Measurements from ENCODE around the gene ENTHD1. TPM values are rescaled to one million over a fixed set of nuclear protein-coding genes. Genes with fewer than 3 reads are reported as not detected.

The ENTHD1 gene
- polyA plus RNA-seq, 1 donor from 2014 or later: not detected

GRCh38 chr22:39713799-39714290, 179.7 kb downstream of the ENTHD1 start:
- H3K79me2 ChIP-seq (replicated peaks; ENCODE audit: insufficient read depth, low read length): no peaks in the 10 kb centered on the region
- no peak overlapping the region for H3K4me3 ChIP-seq (ENCODE audit: low read length)
- TF ChIP-seq RAD21 (conservative IDR thresholded peaks at IDR 0.05) (no peak), MXI1 (conservative IDR thresholded peaks at IDR 0.05; ENCODE audit: poor library complexity, severe bottlenecking) (no peak), REST (IDR thresholded peaks at IDR 0.05; ENCODE audit: borderline replicate concordance) (no peak), EZH2 (IDR thresholded peaks at IDR 0.05; ENCODE audit: borderline replicate concordance, insufficient read depth, low read length, poor library complexity, severe bottlenecking) (no peak), TAF1 (IDR thresholded peaks at IDR 0.05; ENCODE audit: low read depth) (no peak), POLR2AphosphoS5 (IDR thresholded peaks at IDR 0.05) (no peak), EP300 (conservative IDR thresholded peaks at IDR 0.05; ENCODE audit: poor library complexity, severe bottlenecking) (no peak), SMC3 (conservative IDR thresholded peaks at IDR 0.05; ENCODE audit: poor library complexity) (no peak)
- TF ChIP-seq, protein P1, sequence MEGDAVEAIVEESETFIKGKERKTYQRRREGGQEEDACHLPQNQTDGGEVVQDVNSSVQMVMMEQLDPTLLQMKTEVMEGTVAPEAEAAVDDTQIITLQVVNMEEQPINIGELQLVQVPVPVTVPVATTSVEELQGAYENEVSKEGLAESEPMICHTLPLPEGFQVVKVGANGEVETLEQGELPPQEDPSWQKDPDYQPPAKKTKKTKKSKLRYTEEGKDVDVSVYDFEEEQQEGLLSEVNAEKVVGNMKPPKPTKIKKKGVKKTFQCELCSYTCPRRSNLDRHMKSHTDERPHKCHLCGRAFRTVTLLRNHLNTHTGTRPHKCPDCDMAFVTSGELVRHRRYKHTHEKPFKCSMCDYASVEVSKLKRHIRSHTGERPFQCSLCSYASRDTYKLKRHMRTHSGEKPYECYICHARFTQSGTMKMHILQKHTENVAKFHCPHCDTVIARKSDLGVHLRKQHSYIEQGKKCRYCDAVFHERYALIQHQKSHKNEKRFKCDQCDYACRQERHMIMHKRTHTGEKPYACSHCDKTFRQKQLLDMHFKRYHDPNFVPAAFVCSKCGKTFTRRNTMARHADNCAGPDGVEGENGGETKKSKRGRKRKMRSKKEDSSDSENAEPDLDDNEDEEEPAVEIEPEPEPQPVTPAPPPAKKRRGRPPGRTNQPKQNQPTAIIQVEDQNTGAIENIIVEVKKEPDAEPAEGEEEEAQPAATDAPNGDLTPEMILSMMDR (IDR thresholded peaks at IDR 0.05; ENCODE audit: poor library complexity, severe bottlenecking): no peak
- no peaks in the 10 kb centered on the region for H3K9me3 ChIP-seq (ENCODE audit: low read length)
- no peaks in the 10 kb centered on the region for H4K20me1 ChIP-seq (ENCODE audit: insufficient read depth)
- no peaks in the 10 kb centered on the region for H3K36me3 ChIP-seq (ENCODE audit: insufficient read depth, low read length)
- H2AFZ ChIP-seq (ENCODE audit: low read depth, low read length): no peak overlapping the region
- H3K27me3 ChIP-seq (ENCODE audit: insufficient read depth, low read depth, low read length): no peaks in the 10 kb centered on the region
- no peaks in the 10 kb centered on the region for H3K9me2 ChIP-seq (ENCODE audit: insufficient read depth, low read length)
- H3F3A ChIP-seq (ENCODE audit: insufficient read depth, low read length, poor library complexity, severe bottlenecking): no peaks in the 10 kb centered on the region
- H3K27ac ChIP-seq (ENCODE audit: low read length): no peak overlapping the region
- H3K9ac ChIP-seq (ENCODE audit: low read length): no peak overlapping the region
- no peak overlapping the region for H3K4me2 ChIP-seq (ENCODE audit: low read length)

- no peaks in the 10 kb centered on the region for H3K36me3 ChIP-seq (ENCODE audit: insufficient read depth, low read length)
- no peak overlapping the region for H2AFZ ChIP-seq (ENCODE audit: low read depth, low read length)
- H3K9me2 ChIP-seq (ENCODE audit: insufficient read depth, low read length): no peaks in the 10 kb centered on the region
- no peaks in the 10 kb centered on the region for H3K9me3 ChIP-seq (ENCODE audit: low read length)
- H3K9ac ChIP-seq (ENCODE audit: low read length): no peak overlapping the region
- TF ChIP-seq EZH2 (IDR thresholded peaks at IDR 0.05; ENCODE audit: borderline replicate concordance, insufficient read depth, low read length, poor library complexity, severe bottlenecking): no peak
- TF ChIP-seq TAF1 (IDR thresholded peaks at IDR 0.05; ENCODE audit: low read depth): no peak
- TF ChIP-seq, protein P1 (IDR thresholded peaks at IDR 0.05; ENCODE audit: poor library complexity, severe bottlenecking): no peak
- no peak for TF ChIP-seq SMC3 (conservative IDR thresholded peaks at IDR 0.05; ENCODE audit: poor library complexity)
- TF ChIP-seq MXI1 (conservative IDR thresholded peaks at IDR 0.05; ENCODE audit: poor library complexity, severe bottlenecking): no peak
- TF ChIP-seq REST (IDR thresholded peaks at IDR 0.05; ENCODE audit: borderline replicate concordance): no peak
- no peak for TF ChIP-seq EP300 (conservative IDR thresholded peaks at IDR 0.05; ENCODE audit: poor library complexity, severe bottlenecking)
- no peak for TF ChIP-seq RAD21 (conservative IDR thresholded peaks at IDR 0.05)
- no peaks in the 10 kb centered on the region for H3F3A ChIP-seq (ENCODE audit: insufficient read depth, low read length, poor library complexity, severe bottlenecking)
- H3K27me3 ChIP-seq (ENCODE audit: insufficient read depth, low read depth, low read length): no peaks in the 10 kb centered on the region
- H3K79me2 ChIP-seq (replicated peaks; ENCODE audit: insufficient read depth, low read length): no peaks in the 10 kb centered on the region
- no peaks in the 10 kb centered on the region for H4K20me1 ChIP-seq (ENCODE audit: insufficient read depth)
- H3K4me2 ChIP-seq (ENCODE audit: low read length): no peak overlapping the region
- no peak overlapping the region for H3K27ac ChIP-seq (ENCODE audit: low read length)
- H3K4me3 ChIP-seq (ENCODE audit: low read length): no peak overlapping the region
These were observed 180.6 kb downstream of the ENTHD1 start for GRCh38 chr22:39712751-39713525.
